Measurements from ENCODE around the gene TMEM156.
"Not testable (repeated sequence)": the region's sequence is repeated elsewhere in the genome, so short reads cannot be mapped to it uniquely, and the experiment has no call there.

Gene TMEM156

DNA sequence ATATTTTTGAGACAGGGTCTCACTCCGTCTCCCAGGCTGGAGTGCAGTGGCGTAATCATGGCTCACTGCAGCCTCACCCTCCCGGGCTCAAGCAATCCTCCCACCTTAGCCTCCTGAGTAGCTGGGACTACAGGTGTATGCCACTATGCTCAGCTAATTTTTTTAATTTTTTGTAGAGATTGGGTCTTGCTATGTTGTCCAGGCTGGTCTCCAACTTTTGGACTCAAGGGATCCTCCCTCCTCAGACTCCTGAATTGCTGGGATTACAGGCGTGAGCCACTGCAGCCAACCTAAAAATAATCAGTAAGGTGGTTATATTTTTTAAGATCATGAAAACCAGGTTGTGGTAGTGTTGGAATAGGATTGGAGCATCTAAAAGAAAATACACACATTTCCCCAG is 38.1 kb downstream of the TMEM156 start:
- no peak for DNase-seq (ENCODE audit: low read depth in 2 of 2, low spot score in 1 of 2)

DNA sequence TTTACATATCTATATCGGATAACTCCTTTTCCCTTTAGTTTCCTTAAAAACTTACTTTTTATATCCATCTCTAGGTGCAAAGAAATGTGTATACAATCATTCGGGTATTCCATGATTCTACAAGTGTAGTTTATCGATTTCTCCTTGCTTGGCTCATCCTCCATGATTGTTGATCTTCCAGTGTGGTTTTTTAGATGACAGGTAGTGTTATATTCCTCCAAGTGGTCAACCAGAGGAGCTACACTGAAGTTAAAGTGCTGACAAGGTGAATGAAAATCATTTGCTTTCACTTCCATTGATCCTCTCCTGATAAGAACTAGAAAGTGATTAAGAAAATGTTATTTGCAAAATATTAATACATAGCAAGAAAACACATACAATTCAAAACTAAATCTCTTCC is 38.5 kb downstream of the TMEM156 start:
- DNase-seq (ENCODE audit: low read depth in 2 of 2, low spot score in 1 of 2), result no peak

DNA sequence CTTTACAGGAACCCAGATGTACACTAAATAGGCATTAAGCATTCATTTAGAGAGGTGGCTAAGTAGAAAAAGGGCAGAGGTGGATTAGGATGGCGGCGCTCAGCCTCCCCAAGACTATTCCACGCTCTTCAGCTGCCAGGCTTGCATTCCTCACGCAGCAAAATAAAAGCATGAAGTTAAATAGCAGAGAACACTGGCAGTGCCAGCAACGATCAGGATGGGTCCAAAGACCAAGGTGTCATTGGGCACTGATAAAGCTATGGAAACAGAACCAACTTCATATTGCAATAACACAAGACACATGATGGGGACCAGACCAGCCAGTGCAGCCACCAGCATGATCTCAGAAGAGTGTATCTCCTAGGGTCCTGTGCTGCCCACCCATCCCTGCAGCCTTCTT is 42.0 kb downstream of the TMEM156 start:
- DNase-seq (ENCODE audit: low read depth in 2 of 2, low spot score in 1 of 2), result no peak

DNA sequence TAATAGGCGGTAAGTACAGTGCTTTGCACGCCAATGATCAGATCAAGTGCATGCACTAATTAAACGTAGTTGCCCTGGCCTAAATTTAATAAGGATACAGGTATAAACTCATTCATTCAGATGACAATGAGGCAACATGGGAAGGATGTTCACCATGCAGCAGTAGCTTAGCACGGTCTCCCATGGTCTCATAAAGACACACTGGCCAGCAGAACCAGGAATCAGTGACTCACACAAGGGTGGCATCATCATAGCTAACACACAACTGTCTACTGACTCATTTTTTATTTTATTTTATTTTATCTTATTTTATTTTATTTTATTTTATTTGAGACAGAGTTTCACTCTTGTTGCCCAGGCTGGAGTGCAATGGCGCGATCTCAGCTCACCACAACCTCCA is 42.7 kb downstream of the TMEM156 start:
- DNase-seq (ENCODE audit: low read depth in 2 of 2, low spot score in 1 of 2), result no peak

DNA sequence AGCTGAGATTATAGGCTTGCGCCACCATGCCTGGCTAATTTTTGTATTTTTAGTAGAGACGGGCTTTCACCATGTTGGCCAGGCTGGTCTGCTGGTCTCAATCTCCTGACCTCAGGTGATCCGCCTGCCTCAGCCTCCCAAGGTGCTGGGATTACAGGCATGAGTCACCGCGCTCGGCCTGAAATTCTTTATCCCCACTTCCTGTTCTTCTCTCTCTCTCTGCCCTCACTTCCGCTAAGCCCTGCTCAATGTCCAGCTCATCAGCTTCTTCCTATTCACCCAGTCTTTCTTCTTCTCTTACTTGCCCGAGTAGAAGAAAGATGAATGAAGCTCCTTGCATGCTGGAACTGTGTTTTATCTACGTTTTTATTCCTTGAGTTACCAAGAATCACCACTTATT is 43.9 kb downstream of the TMEM156 start:
- DNase-seq (ENCODE audit: low read depth in 2 of 2, low spot score in 1 of 2), result not testable (repeated sequence)

DNA sequence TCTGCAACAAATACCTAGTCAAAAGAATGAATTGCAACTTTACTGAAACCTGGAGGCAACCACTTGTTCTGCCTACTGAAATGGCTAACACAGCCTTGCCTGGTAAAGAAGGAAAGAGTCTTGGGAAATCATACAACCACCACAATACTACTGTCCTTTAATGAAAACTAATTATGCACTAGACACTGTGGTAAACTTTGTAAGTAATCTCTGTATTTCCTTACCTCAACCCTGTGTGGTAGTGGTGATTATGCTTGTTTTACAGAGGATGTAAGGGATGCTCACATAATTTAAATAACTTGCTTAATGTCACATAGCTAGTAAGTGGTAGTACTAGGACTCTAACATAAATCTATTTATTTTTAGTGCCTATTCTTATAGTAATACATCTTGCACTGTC is 44.7 kb downstream of the TMEM156 start:
- DNase-seq (ENCODE audit: low read depth in 2 of 2, low spot score in 1 of 2), result no peak

DNA sequence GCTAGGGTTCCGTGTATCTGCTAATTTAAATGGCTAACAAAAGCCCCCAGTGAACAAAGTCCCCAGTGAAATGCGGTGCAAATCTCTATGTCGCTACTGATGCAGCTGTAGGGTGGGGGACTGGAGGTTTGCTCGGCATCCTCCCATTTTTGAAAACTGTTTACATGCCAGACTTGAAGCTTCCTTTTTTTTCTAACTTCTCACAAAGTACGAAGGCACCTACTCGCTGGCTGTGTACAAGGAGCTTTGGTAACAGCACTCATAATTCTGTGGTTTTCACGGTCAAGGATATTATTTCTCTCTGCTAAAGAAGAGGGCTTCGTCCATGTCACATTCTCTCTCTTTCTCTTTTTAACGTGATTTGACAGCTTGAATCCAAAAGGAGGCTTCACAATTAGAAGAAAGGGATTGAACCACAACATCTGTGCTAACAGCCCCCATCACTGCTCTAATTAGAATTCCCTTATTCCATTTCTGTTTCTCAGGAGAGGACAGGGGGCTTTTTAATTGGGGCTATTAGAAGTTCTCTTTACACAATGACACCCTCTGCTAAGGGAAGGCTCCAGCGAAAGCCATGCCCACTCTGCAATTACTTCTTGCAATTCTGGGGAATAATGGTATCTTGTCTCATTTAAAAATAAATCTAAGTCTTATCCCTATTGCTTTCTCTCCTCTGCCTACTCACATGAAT is 46.7 kb downstream of the TMEM156 start:
- DNase-seq (ENCODE audit: low read depth in 2 of 2, low spot score in 1 of 2), result no peak

DNA sequence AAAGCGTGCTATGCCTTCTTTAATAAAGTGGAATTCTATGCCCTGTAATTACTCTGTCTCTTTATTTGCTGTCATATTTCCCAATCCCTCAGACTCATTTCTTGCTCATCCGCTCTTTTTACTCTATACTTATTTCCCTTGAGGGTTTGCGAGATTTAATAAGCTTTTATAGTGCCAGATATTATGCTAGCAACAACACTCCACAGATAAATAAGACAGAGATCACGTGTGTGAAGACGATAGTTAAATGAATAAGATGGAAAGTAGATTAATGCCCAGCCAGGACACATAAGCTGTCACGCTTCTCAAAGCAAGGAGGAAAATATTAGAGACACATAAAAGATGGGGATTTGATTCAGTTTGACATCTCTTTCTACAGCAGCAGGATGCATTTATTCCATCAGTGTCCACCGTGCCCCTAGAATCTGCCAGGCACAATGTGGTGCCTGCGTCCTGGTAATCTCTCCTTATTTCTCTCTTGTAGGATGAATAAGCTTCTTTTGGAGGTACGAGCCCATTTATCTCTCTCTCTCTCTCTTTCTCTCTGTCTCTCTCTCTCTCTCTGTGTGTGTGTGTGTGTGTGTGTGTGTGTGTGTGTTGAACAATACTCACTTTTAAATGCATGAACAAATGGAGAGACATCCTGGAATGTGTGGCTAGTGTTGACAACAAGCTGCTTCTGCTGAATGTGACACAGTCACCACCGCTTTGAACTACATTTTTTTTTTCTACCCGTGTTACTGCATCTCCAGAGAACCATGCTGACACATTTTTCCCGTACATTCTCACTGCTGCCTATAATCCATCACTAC is 48.2 kb downstream of the TMEM156 start:
- no peak for DNase-seq (ENCODE audit: low read depth in 2 of 2, low spot score in 1 of 2)

DNA sequence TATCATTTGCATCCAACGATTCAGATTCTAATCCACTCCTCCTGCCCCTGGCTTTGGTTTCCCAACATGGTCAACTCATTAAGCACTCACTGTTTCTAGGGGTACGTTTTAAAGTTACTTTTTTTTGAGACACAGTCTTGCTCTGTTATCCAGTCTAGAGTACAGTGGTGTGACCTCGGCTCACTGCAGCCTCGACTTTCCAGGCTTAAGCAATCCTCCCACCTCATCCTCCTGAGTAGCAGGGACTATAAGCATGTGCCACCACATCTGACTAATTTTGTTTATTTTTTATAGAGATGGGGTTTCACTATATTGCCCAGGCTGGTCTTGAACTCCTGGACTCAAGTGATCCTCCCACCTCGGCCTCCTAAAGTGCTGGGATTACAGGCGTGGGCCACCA is 48.9 kb downstream of the TMEM156 start:
- no peak for DNase-seq (ENCODE audit: low read depth in 2 of 2, low spot score in 1 of 2)

DNA sequence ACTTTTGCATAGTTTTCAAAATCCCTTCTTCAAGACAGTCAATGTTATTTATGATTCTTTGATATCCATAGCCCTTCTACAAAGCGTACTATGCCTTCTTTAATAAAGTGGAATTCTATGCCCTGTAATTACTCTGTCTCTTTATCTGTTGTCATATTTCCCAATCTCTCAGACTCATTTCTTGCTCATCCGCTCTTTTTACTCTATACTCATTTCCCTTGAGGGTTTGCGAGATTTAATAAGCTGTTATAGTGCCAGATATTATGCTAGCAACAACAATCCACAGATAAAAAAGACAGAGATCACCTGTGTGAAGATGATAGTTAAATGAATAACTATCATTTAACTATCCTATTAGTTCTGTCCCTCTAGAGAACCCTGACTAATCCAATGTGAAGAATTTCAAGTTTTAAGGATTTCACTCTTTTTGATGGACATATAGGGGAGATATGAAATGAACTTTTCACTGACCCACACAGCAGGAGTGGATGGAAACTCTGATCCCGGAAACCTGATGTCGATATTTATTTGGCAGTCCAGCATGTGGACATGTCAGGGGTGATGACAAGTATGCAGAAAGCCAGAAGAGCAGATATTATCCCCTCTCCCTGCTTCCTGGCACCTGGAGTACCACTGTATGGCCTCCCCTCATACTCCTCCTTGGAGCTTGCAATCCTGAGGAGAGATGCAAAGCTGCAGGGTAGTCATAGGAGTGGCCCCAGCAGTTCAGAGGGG is 49.7 kb downstream of the TMEM156 start:
- DNase-seq (ENCODE audit: low read depth in 2 of 2, low spot score in 1 of 2), result no peak

DNA sequence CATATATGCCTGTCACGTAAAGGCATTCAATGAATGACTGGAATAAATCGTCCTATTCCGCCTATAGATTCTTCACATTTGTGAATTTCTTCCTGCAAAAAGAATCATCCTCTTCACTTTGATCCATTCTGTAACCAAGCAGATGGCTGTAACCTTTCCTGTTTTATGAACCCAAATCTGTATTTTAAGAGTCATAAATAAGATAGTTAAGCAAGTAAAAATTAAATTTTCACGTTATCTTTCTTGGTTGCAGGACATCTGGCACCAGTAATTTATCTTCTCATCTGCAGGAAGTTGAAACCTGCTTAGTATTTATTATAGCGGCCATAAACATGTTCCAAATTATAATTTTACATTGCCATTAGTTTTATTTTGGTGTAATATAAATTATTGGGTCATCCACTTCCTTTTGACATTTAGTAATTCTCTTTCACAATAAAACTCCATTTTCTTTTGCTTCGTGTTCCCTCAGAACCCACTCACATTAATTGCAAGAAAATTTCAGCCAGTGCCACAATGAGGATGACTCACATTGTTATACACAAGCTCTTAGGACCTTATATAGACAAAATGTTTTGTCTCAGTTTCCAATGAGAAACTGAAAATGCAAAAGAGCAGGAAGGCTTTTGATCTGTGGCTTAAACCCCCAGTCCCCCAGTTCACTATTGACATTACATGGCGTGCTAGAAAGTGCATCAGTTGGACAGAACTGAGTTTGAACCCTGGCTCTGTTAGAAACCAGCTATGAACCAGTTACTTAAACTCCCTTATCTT is 51.1 kb downstream of the TMEM156 start:
- no peak for DNase-seq (ENCODE audit: low read depth in 2 of 2, low spot score in 1 of 2)

DNA sequence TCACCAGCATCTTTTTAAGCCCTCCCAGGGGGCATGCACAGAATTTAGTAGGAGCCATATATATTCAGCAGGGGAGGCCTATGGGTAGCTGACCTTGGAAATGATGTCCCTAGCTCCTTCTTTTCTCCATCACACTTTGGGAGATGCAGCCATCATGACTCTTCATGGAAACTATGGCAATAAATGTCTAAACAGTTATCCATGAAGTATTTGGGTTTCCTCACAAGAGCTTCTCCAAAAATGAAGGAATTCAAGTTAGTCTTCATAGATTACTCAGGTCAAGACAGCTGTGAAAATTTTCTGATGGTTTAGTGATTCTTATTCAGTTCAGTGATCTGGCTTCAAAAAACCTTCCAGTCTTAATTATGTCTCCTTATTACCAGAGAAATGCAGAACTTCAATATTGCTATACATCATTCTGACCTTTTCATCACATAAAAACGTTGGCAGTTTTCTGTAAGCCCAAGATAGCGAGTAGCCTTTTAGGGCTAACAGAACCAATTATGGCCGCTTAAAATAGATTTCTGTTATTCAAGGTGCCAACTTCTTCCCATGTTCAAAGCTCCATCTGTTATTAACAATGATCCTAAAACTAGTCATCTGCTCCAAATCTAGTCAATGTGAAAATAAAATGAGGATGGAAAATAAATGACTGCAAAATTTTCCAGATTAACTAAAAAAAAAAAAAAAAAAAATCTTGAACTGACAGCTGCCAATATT is 52.5 kb downstream of the TMEM156 start:
- DNase-seq (ENCODE audit: low read depth in 2 of 2, low spot score in 1 of 2), result no peak

DNA sequence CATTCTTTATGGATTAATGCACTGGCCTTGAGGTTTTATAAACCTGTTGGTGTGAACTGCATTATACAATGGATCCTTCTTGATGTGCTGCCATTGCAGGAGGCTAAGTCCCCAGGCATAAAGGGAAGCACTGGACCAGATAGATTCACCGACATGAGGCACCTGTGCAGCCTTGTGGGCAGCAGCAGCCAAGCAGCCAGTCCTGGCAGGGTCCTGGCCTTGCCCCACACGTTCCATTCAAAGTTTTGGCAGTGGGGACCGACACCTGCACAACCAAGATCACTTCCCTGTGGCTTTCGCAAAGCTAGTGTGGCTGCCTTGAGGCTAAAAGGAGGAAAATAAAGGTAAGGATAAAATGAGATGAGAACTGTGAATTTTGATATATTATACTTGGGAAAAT is 53.1 kb downstream of the TMEM156 start:
- DNase-seq (ENCODE audit: low read depth in 2 of 2, low spot score in 1 of 2), result no peak

DNA sequence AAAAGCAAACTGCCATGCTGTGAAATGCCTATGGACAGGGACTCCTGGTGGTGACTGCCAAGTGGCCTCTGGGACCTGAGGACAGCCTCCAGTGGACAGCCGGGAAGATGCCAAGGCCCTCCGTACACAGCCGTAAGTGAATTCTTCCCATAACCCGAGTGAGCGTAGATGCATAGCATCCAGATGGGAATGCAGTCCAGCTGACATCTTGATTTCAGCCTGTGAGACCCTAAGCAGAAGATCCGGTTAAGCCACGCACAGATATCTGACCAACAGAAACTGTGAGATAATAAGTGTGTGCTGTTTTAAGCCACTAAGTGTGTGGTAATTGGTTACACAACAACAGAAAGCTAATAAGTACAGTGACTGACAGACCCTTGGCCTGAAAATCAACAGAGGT is 55.9 kb downstream of the TMEM156 start:
- no peak for DNase-seq (ENCODE audit: low read depth in 2 of 2, low spot score in 1 of 2)

DNA sequence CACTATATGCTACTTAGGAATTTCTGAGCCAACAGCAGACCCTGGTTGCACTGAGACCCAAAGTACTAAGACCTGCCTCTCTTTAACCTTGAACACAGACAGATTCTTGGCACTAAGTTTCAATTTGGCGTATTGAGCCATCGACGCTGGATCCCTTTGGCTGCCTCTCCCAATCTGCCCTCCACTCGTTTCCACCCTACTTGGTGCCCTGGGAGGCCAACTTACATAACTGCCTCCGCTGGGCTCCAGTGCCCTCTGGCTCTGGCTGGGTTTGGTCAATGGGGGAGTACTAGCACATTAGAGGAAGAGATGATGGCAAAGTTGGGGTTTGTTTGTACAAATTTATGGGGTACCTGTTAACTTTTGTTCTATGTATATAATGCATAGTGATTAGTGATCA is 63.5 kb downstream of the TMEM156 start:
- no peak for DNase-seq (ENCODE audit: low read depth in 2 of 2, low spot score in 1 of 2)

DNA sequence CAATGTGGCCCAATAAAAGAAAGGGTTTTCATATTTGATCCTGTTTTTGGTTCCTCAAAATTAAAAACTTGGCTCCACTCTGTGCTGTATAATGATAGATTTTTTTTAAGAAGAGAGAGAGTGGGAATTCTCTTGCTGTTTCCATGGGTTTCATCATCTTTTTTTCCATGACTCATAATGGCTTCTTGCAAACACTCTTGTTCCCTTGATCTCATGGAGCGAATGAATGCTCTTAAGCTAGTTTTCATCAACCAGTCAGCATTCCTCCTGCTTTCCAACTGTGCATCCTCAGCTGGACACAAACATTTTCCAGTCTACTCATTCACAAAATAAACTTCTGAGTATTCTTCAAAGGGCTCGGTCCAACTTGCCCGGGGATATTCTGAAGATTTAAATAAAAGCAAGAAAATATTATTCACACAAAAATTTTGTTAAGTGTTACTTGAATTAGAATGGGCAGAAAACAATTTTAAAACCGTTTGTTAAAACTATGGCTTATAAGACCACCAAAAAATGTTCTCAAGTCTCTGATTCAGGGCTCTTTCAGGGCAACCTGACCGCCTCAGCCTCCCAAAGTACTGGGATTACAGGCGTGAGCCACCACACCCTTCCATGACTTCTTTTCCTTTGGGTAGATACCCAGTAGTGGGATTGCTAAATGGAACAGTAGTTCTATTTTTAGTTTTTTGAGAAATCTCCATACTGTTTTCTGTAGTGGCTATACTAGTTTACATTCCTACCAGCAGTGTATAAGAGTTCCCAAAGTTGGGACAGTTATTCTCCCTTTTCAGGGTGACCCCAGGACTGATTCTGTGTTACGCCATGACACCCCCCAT is 64.7 kb downstream of the TMEM156 start:
- no peak for DNase-seq (ENCODE audit: low read depth in 2 of 2, low spot score in 1 of 2)

DNA sequence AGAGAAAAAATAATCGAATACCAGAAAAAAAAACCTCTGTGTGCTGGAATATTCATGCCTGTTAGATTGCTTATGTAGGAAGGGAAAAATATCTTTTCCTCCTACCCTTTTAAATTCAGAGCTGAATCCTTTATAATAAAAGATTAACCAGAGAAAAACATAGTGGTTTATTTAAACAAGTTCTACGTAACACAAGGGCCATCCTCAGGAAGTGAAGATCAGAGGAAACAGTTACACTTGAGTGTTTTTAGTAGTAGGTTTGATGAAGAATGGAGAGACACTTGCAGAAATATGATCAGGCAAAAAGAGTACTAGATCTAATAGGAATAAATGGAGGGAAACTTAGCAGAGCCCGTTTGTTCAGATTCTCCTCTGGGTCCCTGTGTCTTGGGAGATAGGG is 66.3 kb downstream of the TMEM156 start:
- no peak for DNase-seq (ENCODE audit: low read depth in 2 of 2, low spot score in 1 of 2)

DNA sequence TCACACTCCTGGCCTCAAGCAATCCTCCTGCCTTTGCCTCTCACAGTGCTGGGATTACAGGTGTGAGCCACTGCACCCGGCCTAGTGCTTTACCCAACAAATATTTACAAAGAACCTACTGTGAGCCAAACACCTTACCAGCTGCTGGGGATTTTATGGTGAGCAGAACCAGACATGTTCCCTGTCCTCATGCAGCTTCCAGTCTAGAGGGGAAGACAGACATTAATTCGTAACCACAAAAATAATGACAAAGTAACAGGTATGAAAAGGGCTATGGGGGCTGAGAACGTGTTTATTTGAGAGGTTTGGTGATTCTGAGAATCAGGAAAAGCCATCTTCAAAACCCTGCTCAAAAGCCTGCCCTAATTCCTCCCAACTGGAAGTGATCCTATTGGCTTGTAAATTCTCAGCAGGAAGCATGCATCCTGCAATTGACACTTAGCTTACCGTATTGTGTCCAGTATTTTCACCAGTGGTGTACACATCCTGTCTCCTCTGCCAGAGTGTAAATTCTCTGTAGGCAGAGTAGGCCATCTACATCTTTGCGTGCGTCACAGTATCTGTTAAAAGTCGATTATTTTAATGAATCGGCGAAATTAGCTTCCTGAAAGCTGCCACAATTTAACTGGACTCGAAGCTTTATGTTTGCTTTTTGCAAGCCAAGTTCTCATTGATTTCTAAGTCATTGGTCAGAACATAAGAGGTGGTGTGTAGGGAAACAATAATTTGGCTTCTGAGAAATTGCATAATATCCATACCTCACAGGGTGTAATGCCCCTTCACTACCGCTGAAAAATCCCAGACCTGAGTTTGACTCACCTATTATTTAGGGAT is 67.0 kb downstream of the TMEM156 start:
- no peak for DNase-seq (ENCODE audit: low read depth in 2 of 2, low spot score in 1 of 2)

DNA sequence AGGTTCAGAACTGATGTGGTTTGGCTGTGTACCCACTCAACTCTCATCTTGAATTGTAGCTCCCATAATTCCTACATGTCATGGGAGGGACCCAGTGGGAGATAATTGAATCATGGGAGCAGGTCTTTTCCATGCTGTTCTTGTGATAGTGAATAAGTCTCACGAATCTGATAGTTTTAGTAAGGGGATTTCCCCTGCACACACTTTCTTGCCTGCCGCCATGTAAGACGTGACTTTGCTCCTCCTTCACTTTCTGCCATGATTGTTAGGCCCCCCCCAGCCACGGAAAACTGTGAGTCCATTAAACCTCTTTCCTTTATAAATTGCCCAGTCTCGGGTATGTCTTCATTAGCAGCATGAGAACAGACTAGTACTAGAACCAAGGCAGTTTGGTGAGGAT is 73.0 kb downstream of the TMEM156 start:
- DNase-seq (ENCODE audit: low read depth in 2 of 2, low spot score in 1 of 2), result not testable (repeated sequence)
